Purkinje cell (primary cell): ENCODE data around the gene ZP4. TPM values are rescaled to one million over a fixed set of nuclear protein-coding genes. Genes with fewer than 3 reads are reported as not detected.

ENCODE experiments used
- polyA plus RNA-seq: library from polyadenylated mRNA; unstranded; fragments of >200 nt; fragmentation: Nextera tagmentation; gene quantifications from 2 replicates; pipeline ENCODE4 v1.2.1, GENCODE V29; 2014

The ZP4 gene, protein sequence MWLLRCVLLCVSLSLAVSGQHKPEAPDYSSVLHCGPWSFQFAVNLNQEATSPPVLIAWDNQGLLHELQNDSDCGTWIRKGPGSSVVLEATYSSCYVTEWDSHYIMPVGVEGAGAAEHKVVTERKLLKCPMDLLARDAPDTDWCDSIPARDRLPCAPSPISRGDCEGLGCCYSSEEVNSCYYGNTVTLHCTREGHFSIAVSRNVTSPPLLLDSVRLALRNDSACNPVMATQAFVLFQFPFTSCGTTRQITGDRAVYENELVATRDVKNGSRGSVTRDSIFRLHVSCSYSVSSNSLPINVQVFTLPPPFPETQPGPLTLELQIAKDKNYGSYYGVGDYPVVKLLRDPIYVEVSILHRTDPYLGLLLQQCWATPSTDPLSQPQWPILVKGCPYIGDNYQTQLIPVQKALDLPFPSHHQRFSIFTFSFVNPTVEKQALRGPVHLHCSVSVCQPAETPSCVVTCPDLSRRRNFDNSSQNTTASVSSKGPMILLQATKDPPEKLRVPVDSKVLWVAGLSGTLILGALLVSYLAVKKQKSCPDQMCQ
- not detected in 2 replicates for polyA plus RNA-seq

DNA sequence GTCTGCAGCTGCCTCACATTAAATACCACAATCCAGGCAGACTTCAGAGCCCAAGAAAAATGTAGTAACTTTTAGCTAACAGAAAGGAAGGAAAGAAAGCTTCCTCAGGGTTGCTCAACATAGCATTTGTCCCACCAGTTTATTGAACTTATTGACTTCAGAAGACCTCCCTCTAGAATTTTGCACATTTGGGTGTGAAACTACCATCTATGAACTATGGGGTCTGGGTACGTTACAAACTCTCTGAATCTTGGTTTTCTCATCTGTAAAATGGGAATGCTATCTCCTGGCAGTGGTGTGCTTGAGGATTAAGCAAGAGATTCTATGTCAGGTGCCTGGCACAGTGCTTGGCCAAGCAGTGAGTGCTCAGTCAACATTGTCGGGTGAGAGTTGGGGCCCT, at the start of gene ZP4:
Gene ZP4 (minus strand): TSS at position 101 of the 400 bp plus-strand sequence. CDS start 287 bp downstream, outside the sequence.

